Peyer's patch (tissue), 4 donors: Measurements from ENCODE around the gene LINGO1. TPM values are rescaled to one million over a fixed set of nuclear protein-coding genes. Genes with fewer than 3 reads are reported as not detected.
A peak's percentile ranks its signal among the peaks of the same experiment; 100 is the strongest.

ENCODE experiments used
- DNase-seq, 3 donors: peaks; one replicate each; pipeline ENCODE4 v3.0.0-alpha.2; 2017 to 2019
- H3K27ac ChIP-seq, 4 donors: fragments of 200-600 bp; sonication (generic); one replicate each; pipeline ENCODE4 v1.5.1; 2016 to 2019
- H3K27me3 ChIP-seq, 2 donors: fragments of 200-600 bp; sonication (generic); one replicate each; pipeline ENCODE4 v1.5.1; 2019
- H3K36me3 ChIP-seq, 3 donors: fragments of 200-600 bp; sonication (generic); one replicate each; pipeline ENCODE4 v1.5.1; 2016 to 2019
- H3K4me1 ChIP-seq, 4 donors: fragments of 200-600 bp; sonication (generic); one replicate each; pipeline ENCODE4 v1.5.1; 2016 to 2019
- H3K4me3 ChIP-seq, 4 donors: fragments of 200-600 bp; sonication (generic); 1 replicate in 3 of 4; 2 replicates in 1 of 4; pipeline ENCODE4 v1.5.1; 2016 to 2019; ENCODE audit warnings: mild to moderate bottlenecking in 1 of 4
- H3K9me3 ChIP-seq, 4 donors: fragments of 200-600 bp; sonication (generic); one replicate each; pipeline ENCODE4 v1.5.1; 2016 to 2019; ENCODE audit warnings: mild to moderate bottlenecking in 1 of 4
- POLR2A ChIP-seq, 2 donors: fragments of 450-650 bp; IDR thresholded peaks; one replicate each; pipeline ENCODE4 v1.5.1; 2017; ENCODE audit warnings: antibody characterized with exemption in 2 of 2, mild to moderate bottlenecking in 2 of 2, moderate library complexity in 2 of 2
- total RNA-seq, 4 donors: library from RNA; depleted of rRNA; stranded (reverse); fragments of >200 nt; gene quantifications; one replicate each; pipeline ENCODE4 v1.1.0, GENCODE V29; 2016
- TF ChIP-seq, protein P1 (sequence below), 6 experiments: fragments of 450-650 bp in 4 of 6; fragments of 200-600 bp in 2 of 6; sonication (generic) in 1 of 6; IDR thresholded peaks; one replicate each; pipeline ENCODE4 v1.5.1; 2017 to 2019; ENCODE audit warnings: antibody characterized with exemption in 6 of 6, mild to moderate bottlenecking in 3 of 6, moderate library complexity in 1 of 6

LINGO1 gene
- total RNA-seq, 4 donors from 2014 or later, result 3.0 TPM; not detected in 3

DNA sequence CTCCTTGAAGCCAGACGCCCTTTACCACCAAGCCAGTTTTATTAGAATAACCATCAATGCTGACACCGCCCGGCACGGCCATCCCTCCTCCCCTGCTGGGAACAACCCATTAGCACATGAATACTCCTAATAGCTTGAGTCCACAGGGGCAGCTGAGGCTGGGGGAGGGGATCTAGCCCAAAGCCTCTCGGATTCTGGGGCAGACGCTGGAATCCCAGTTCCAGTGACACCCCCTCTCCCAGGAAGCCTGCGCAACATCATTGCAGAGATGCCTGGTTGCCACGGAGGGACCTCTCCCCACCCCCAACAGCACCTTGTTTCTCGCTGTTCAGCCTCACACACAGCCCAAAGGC lies 1.2 kb upstream of the LINGO1 start:
- DNase-seq, result no peak
- no peaks in the 10 kb centered on the region for H3K9me3 ChIP-seq
- peaks cover 0 to 21% (median 13%) of the 10 kb centered on the region in 4 donors for H3K4me1 ChIP-seq
- peaks cover 0 to 21% of the 10 kb centered on the region in 2 donors for H3K27me3 ChIP-seq
- no peak overlapping the region for H3K4me3 ChIP-seq
- no peak overlapping the region for H3K27ac ChIP-seq
- H3K36me3 ChIP-seq, result no peaks in the 10 kb centered on the region
- TF ChIP-seq POLR2A (IDR thresholded peaks at IDR 0.05), result no peak
- TF ChIP-seq, protein P1, sequence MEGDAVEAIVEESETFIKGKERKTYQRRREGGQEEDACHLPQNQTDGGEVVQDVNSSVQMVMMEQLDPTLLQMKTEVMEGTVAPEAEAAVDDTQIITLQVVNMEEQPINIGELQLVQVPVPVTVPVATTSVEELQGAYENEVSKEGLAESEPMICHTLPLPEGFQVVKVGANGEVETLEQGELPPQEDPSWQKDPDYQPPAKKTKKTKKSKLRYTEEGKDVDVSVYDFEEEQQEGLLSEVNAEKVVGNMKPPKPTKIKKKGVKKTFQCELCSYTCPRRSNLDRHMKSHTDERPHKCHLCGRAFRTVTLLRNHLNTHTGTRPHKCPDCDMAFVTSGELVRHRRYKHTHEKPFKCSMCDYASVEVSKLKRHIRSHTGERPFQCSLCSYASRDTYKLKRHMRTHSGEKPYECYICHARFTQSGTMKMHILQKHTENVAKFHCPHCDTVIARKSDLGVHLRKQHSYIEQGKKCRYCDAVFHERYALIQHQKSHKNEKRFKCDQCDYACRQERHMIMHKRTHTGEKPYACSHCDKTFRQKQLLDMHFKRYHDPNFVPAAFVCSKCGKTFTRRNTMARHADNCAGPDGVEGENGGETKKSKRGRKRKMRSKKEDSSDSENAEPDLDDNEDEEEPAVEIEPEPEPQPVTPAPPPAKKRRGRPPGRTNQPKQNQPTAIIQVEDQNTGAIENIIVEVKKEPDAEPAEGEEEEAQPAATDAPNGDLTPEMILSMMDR (IDR thresholded peaks at IDR 0.05), result no peak

DNA sequence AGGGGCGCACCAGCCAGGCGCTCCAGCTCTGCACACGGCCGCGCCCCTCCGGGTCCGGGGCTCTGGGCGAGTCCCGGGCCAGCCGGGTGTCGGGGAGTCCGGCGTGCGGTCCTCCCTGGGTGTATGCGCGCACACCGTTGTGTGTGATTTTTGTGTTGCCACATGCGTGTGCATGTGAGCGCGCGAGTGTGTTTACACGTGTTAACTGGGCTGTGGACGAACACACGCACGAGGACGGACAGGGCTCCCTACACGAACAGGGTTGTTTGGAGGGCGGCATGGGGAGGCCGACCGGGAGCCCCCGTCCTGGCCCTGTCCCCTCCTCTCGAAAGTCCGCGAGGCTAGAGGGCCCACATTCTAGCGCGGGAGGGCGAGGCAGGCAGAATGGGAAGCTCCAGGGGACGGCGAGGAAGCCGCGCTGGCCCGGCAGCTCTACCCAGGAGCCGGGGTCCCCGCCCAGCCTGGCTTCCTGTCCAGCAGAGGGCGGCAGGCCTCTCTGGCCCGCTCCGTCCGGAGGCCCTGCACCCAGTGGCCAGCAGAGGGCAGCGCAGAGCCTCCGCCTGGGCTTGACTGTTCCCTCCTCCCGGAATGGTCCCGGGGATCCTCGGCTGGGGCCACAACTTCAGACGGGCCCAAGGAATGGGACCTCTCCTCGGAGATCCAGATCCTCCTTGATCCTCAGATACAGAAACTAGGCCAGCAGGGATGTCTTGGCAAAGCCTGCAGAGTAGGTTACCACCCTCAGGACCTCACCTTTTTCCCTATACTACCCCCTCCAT lies 611 bp upstream of the LINGO1 start:
- Histone ChIP-seq H3K27me3 (peaks cover 0 to 19% of the 10 kb centered on the region in 2 donors), H3K36me3 (no peaks in the 10 kb centered on the region), H3K9me3 (no peaks in the 10 kb centered on the region), H3K4me1 (peaks cover 0 to 21% (median 13%) of the 10 kb centered on the region in 4 donors), H3K4me3 (peak overlapping the region; percentile 25 to 55 (median 48)), H3K27ac (no peak overlapping the region)
- TF ChIP-seq POLR2A (IDR thresholded peaks at IDR 0.05), result no peak
- TF ChIP-seq, protein P1 (IDR thresholded peaks at IDR 0.05), result peak; percentile 80 to 99 (median 98)
- DNase-seq, result peak; percentile 63 to 91 (median 91)

DNA sequence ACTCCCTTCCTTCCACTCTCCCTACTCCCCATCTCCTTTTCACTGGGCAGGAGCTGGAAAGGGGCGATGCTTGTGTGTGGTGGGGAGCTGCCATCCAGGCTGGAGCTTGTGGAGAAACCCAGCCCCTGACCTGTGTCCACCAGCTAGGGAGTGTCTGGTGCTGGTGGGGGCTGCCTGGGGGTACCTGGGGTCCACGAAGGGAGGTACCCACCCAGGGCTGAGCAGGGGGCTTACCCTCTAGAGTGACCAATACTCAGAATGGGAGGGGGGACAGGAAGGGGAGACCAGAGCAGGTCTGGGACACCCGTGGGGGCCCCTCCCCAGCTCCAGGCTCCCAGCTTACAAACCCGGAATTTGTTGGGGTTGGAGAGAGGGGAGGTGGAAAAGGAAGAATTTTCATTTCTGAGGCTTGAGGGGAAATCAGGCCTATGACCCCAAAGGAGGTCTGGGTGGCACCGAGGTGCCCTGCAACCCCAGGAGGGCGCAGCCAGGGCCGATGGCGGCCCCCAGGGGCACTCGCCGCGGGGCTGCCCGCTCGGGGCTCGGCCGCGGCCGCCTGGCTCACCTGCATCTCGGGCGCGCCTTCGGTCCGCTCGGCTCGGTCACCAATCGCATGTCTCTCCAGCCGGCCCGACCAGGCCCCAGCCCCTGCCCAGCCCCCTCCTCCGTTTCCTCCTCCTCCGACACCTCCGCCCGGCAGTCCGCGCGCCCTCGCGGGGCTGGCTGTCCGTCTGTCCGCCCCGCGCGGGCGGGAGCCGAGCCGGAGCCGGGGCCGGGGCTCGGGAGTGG lies 773 bp downstream of the LINGO1 start:
- Histone ChIP-seq H3K36me3 (no peaks in the 10 kb centered on the region), H3K4me1 (peaks cover 0 to 21% (median 13%) of the 10 kb centered on the region in 4 donors), H3K27me3 (peaks cover 0 to 18% of the 10 kb centered on the region in 2 donors), H3K27ac (no peak overlapping the region), H3K4me3 (peak overlapping the region in 3 of 4 donors; percentile 41 to 54 (median 43)), H3K9me3 (no peaks in the 10 kb centered on the region)
- no peak for DNase-seq
- TF ChIP-seq, protein P1 (IDR thresholded peaks at IDR 0.05), result no peak

DNA sequence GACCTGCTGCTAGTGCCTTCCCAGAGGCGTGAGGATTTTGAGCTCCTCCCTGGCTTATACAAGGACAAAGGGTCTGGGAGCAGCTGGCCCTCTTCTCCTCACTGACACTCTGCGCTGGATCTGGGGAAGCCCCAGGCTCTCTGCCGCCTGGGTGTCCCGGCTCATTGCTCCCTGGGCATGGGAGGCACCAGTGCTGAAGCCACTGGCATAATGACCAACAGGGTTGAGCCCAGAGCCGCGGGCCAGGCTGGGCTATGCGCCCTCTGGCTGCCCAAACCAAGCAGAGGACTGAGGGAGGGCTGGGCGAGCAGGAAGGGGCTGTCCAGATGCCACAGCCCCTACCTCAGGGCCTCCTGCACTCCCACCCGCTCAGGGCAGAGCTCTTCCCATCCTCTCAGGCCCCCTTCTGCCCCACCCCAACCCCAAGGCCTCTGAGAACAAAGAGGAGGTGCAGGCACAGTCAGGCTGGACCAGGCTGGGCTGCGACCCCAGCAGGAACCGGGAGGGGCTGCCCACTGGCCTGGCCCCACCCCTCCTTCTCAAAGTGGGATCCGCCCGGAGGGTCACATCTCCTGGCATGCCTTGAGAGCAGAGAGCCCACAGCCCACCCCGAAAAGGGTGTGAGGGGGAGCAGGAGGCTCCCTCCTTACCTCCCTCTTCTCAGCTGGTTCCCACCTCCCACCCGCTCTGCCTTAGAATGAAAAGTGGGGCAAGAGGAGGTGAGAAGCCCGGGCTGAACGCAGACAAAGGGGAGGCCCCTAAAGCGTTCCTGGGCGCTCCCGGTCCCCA lies 1.6 kb downstream of the LINGO1 start:
- peaks cover 0 to 18% of the 10 kb centered on the region in 2 donors for H3K27me3 ChIP-seq
- peaks cover 0 to 21% (median 13%) of the 10 kb centered on the region in 4 donors for H3K4me1 ChIP-seq
- H3K27ac ChIP-seq, result no peak overlapping the region
- H3K4me3 ChIP-seq, result no peak overlapping the region
- no peak for DNase-seq
- no peak for TF ChIP-seq POLR2A (IDR thresholded peaks at IDR 0.05)
- TF ChIP-seq, protein P1 (IDR thresholded peaks at IDR 0.05), result no peak
- no peaks in the 10 kb centered on the region for H3K9me3 ChIP-seq
- H3K36me3 ChIP-seq, result no peaks in the 10 kb centered on the region

DNA sequence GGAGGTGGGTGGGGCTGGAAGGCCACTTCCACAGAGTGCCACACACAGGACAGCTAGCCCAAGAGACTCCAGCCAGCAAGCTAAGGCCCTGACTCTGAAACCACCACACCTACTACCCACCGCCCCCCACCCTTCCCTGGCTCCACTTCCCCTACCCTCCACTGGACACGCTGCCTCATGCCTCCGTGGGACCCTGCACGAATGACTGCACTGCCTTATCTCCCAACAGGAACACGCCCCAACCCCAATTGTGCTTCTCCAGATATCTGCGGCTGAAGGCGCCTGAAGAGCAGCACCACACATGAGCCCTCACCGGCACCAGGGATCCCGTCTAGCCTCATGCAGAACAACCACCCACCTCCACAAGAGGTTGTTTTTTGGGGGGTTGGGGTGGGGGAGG lies 2.7 kb downstream of the LINGO1 start:
- Histone ChIP-seq H3K4me1 (peaks cover 0 to 21% (median 13%) of the 10 kb centered on the region in 4 donors), H3K27me3 (peaks cover 0 to 18% of the 10 kb centered on the region in 2 donors), H3K9me3 (no peaks in the 10 kb centered on the region), H3K4me3 (no peak overlapping the region), H3K27ac (no peak overlapping the region), H3K36me3 (no peaks in the 10 kb centered on the region)
- no peak for DNase-seq
- no peak for TF ChIP-seq POLR2A (IDR thresholded peaks at IDR 0.05)
- TF ChIP-seq, protein P1 (IDR thresholded peaks at IDR 0.05), result no peak
